Measurements from ENCODE around the gene DTNA.

DNA sequence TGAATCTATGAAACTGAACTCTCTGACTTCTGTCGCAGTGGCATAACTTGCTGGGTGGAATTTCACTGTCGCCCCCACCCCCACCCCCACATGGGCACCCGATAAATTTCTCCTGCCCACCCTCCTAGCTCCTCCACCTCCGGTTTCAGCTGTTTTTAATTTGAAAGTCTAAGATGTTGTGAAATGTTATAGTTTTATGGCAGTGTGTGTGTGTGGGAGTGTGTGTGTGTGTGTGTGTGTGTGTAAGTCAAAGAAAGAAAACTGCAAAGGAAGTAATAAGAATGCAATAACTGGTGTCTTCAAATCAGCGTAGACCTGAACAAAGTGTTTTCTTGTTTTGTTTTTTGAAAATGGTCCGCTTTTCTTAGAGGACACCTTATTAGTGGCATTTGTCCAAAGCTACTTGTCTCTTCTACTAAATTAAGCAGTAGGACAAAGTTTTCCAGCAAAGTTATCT is 388 bp downstream of the DTNA start:
- no peak for TF ChIP-seq SUZ12 (IDR thresholded peaks at IDR 0.05; ENCODE audit: extremely low read depth, insufficient read depth, insufficient read length)
- no peak for TF ChIP-seq ZNF274 (IDR thresholded peaks at IDR 0.05; ENCODE audit: low read depth, low read length)
- TF ChIP-seq YY1 (IDR thresholded peaks at IDR 0.05; ENCODE audit: insufficient read depth, insufficient read length) = no peak
